AG20443 (cell line): ENCODE data around the gene ZFP90.

ENCODE experiments used
- DNase-seq: peaks from one replicate; pipeline ENCODE4 v3.0.0; 2012; ENCODE audit warnings: low spot score, mixed read lengths

The ZFP90 gene

DNA sequence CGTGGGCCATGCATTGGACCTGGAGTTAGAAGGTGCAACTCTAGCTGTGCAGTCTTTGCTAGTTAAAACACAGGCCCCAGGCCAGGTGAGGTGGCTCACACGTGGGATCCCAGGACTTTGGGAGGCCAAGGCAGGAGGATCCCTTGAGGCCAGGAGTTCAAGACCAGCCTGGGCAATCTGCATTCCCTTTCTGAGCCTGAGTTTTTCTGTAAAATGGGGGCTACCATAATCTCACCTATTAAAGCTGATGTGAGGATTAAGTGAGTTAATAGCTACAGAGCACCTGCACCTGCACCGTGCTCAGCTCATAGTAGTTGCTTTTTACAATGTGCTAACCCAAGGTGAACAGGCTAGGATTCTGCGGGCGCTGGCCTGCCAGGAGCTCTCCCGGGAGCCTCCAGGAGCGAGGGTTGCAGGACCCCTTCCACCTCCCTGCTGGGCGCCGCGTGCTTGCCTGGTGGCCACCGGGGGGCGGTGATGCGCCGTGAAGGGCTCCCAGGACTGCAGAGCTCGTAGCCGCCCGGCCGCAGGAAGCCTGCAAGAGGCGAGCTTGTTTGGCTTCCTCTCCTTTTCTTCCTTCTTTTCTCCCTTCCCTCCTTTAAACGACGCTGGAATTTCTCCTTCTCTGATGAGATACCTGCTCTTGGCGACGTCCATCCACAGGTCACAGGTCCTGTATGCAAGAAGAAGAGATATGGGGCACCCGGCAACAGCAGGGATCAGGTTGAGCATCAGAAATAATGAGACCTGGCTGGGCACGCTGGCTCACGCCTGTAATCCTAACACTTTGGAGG lies 51.3 kb downstream of the ZFP90 start:
- peak; percentile 94 for DNase-seq

DNA sequence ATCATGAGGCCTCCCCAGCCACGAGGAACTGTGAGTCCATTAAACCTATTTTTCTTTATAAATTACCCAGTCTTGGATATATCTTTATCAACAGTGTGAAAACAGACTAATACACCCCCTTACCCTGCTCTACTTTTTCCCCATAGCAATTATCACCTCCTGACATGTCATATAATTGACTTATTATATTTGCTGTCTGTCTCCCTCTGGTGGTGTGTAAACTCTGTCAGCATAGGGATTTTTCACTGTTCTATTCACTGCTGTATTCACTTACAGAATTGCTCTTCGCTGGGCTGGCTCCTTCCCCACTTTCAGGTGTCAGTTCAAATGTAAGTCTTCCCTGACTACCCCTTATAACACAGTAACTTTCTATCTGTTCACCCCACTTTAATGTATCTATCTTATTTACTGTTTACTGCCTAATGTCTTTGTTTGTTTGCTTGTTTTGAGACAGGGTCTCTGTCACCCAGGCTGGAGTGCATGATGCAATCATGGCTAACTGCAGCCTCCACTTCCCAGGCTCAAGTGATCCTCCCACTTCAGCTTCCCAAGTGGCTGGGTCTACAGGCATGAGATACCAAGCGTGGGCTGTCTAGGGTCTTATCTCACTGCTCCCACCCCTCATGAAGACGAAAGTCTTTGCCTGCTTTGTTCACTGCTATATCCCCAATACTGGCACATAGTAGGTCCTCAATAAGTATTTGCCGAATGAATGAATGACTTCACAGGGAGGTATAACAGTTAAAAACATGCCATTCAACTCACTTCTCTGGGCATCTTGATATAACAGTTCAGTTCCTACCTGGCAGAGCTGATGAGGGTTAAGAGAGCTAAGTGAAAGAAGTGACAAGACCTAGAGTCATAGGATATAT lies 53.6 kb downstream of the ZFP90 start:
- no peak for DNase-seq

DNA sequence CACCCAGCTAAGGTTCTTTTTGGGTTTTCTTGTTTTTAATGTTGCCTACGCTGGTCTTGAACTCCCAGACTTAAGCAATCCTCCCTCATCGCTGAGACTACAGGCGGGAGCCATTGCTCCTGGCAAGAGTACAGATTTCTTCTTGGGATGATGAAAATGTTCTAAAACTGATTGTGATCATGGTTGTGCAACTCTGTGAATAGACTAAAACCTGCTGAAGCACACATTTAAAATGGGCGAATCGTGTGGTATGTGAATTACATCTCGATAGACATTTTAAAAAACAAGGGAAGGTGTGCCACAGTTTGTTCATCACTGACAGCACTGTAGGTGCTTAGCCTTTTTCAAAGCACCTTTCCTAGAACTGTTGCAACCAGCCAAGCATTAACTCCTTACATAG lies 57.2 kb downstream of the ZFP90 start:
- no peak for DNase-seq

DNA sequence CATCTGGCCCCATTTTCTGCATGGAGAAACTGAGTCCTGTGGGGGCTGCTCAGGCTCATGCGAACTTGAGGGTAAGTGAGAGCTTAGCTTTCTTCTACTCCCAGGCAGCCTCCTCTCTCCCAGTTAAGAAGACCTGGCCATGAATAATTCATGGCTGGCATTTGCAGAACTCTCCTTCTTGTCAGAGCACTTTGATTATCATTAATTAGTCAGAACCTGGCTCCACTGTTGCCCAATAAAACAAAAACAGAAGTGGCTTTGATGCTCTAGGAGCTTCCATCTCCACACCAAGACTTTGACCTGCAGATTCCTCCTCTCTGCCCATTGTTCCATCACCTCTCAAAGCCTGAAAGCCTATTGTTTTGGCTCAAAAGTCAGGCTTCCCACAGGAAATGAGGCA lies 60.5 kb downstream of the ZFP90 start:
- DNase-seq: no peak

DNA sequence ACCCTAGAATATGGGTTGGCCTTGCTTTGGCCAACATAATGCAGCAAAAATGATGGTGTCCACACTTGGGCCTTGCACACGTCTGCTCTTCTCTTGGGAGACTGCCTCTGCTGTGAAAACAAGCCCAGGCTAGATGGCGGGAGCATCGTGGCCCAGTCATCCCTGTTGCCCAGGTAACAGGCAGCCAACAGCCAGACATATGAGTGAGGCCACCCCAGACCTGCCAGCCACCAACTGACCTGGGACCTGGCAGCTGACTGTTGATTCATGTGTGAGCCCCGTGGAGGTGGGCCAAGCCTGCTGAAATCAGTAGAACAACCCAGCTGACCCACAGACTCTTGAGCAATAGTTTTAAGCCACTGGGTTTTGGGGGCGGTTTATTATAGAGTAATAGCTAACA lies 66.7 kb downstream of the ZFP90 start:
- DNase-seq: no peak

DNA sequence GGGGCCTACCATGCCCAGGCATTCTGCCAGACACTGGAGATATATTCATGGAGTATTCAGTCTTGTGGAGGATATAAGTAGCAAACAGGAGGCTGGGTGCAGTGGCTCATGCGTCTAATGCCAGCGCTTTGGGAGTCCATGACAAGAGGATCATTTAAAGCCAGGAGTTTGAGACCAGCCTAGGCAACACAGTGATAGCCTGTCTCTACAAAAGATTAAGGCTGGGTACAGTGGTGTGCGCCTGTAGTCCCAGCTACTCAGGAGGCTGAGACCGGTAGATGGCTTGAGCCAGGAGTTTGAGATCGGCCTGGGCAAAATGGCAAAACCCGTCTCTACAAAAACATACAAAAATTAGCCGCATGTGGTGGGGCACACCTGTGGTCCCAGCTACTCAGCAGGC lies 68.4 kb downstream of the ZFP90 start:
- no peak for DNase-seq

DNA sequence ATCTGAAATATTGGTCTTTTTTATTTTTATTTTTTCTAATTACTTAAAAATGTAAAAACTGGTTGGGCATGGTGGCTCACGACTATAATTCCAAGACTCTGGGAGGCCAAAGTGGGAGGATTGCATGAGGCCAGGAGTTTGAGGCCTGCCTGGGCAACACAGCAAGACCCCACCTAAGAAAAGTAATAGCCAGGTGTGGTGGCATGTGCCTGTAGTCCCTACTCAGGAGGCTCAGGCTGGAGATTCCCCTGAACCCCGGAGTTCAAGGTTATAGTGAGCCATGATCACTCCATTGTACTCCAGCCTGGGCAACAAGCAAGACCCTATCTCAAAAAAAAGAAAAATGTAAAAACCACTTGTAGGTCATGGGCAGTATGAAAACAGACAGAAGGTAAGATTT lies 69.2 kb downstream of the ZFP90 start:
- no peak for DNase-seq

DNA sequence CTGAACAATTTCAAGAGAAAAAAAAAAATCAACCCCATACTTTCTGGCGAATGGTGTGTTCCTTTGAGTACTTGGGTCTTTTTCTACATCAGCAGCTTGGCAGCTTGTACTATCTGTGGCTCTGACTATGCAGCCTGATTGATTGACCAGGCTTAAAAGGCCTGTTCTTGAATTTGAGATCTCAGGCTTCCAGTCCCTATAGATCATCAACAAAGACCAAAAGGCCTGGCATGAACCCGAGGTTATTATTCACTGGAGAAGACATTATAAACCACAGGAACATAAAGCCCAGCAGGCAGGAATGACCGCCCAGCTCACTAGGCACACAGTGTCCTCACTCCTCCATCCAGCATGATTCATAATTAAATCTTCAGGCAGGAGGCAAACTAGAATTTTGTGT lies 73.9 kb downstream of the ZFP90 start:
- no peak for DNase-seq

DNA sequence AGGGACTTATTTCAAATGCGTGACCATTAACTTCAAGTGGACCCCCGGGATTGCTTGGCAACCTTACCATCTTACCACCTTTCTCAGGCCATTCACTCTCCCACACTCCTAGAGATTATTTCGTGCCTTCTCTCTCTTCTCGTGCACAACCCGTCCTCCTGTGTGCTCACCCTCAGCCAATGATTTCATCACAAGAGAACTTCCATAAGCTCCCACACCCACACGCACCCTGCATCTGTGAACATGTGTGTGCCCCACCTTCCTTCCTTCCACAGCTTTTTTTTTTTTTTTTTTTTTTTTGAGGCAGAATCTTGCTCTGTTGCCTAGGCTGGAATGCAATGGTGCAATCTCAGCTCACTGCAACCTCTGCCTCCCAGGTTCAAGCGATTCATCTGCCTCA lies 78.6 kb downstream of the ZFP90 start:
- no peak for DNase-seq
